ENCODE results near the gene TAS2R5.

GRCh38 chr7:141792526-141792925, 2.5 kb downstream of the TAS2R5 start:
- TF ChIP-seq, protein P1, sequence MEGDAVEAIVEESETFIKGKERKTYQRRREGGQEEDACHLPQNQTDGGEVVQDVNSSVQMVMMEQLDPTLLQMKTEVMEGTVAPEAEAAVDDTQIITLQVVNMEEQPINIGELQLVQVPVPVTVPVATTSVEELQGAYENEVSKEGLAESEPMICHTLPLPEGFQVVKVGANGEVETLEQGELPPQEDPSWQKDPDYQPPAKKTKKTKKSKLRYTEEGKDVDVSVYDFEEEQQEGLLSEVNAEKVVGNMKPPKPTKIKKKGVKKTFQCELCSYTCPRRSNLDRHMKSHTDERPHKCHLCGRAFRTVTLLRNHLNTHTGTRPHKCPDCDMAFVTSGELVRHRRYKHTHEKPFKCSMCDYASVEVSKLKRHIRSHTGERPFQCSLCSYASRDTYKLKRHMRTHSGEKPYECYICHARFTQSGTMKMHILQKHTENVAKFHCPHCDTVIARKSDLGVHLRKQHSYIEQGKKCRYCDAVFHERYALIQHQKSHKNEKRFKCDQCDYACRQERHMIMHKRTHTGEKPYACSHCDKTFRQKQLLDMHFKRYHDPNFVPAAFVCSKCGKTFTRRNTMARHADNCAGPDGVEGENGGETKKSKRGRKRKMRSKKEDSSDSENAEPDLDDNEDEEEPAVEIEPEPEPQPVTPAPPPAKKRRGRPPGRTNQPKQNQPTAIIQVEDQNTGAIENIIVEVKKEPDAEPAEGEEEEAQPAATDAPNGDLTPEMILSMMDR (IDR thresholded peaks at IDR 0.05) = no peak
- no peak for TF ChIP-seq EZH2phosphoT487 (IDR thresholded peaks at IDR 0.05)

Measured in neural progenitor cell (in vitro differentiated cells).